HepG2 (cell line): ENCODE data around the gene DAZAP1. TPM values are rescaled to one million over a fixed set of nuclear protein-coding genes. Genes with fewer than 3 reads are reported as not detected.

Source experiments
- ATAC-seq: fragments of 200-7000 bp; cut with Tn5 transposase; 3 replicates; pipeline ENCODE4 v1.9.1; 2020; ENCODE audit warnings: mild to moderate bottlenecking, moderate library complexity
- BruUV-seq: library from RNA; stranded (reverse); fragments of 400-500 nt; replicated peaks from 2 replicates; lab custom pipeline; 2021; lab: Mats Ljungman, UMichigan
- CTCF ChIA-PET: fragments of 300-600 bp; formaldehyde crosslinking; extraction: SDS; loops from one replicate; lab custom pipeline; 2021; ENCODE audit warnings: low total read pairs, inconsistent platforms, low intra/inter-chr PET ratio; lab: Yijun Ruan, JAX
- POLR2A ChIA-PET: fragments of 350-600 bp; sonication (Branson Sonifier 250); formaldehyde crosslinking; loops from one replicate; lab custom pipeline; 2020; ENCODE audit warnings: antibody characterized with exemption, inconsistent platforms; lab: Yijun Ruan, JAX
- DNase-seq: peaks from one replicate; pipeline ENCODE4 v3.0.0-alpha.2; 2015; ENCODE audit warnings: low spot score
- FAIRE-seq: peaks from 3 replicates; lab custom pipeline; 2011; peaks lifted over from hg19 to GRCh38; lab: Jason Lieb, UNC
- H2AFZ ChIP-seq: one replicate; pipeline ENCODE4 v1.6.1; 2011; ENCODE audit warnings: low read length, inconsistent platforms
- H3K27ac ChIP-seq: fragments of 300-600 bp; 3 replicates; pipeline ENCODE4 v1.8.0; 2011; ENCODE audit warnings: mixed run types, mild to moderate bottlenecking, mixed read lengths, low read length, inconsistent platforms; ENCODE audit not compliant: insufficient read depth; ENCODE audit errors: extremely low read length
- H3K27me3 ChIP-seq, 2 experiments: fragments of 200-600 bp in 1 of 2; 2 replicates in 1 of 2; 3 replicates in 1 of 2; pipeline versions ENCODE4 v1.6.0 to v1.8.0; 2011; ENCODE audit warnings: low read length in 2 of 2, mild to moderate bottlenecking in 2 of 2, moderate library complexity in 2 of 2, inconsistent platforms in 1 of 2; ENCODE audit not compliant: insufficient read depth in 2 of 2, control insufficient read depth in 1 of 2
- H3K36me3 ChIP-seq, 2 experiments: fragments of 200-600 bp in 1 of 2; replicated peaks in 1 of 2; 2 replicates in 1 of 2; 3 replicates in 1 of 2; pipeline versions ENCODE4 v1.5.1 to v1.8.0; 2011; ENCODE audit warnings: low read length in 2 of 2, inconsistent platforms in 1 of 2; ENCODE audit not compliant: insufficient read depth in 2 of 2, control insufficient read depth in 1 of 2
- H3K4me1 ChIP-seq: 2 replicates; pipeline ENCODE4 v1.5.1; 2012; ENCODE audit warnings: low read length, inconsistent platforms; ENCODE audit not compliant: insufficient read depth
- H3K4me2 ChIP-seq: 2 replicates; pipeline ENCODE4 v1.6.0; 2011; ENCODE audit warnings: low read depth, low read length, inconsistent platforms
- H3K4me3 ChIP-seq, 3 experiments: fragments of 200-600 bp in 1 of 3; sonication (generic), shearing (Covaris generic) in 1 of 3; replicated peaks in 1 of 3; 2 replicates each; pipeline ENCODE4 v1.5.1; 2011 to 2016; ENCODE audit warnings: low read length in 3 of 3, inconsistent platforms in 2 of 3, low read depth in 2 of 3, mild to moderate bottlenecking in 2 of 3, control low read depth in 1 of 3, mixed read lengths in 1 of 3; ENCODE audit not compliant: insufficient read depth in 1 of 3
- H3K79me2 ChIP-seq: one replicate; pipeline ENCODE4 v1.6.1; 2011; ENCODE audit warnings: low read length, inconsistent platforms; ENCODE audit not compliant: insufficient read depth
- H3K9ac ChIP-seq: 2 replicates; pipeline ENCODE4 v1.6.0; 2011; ENCODE audit warnings: mild to moderate bottlenecking, low read depth, low read length, inconsistent platforms; ENCODE audit not compliant: insufficient read depth
- H3K9me3 ChIP-seq: 2 replicates; pipeline ENCODE4 v1.5.1; 2012; ENCODE audit warnings: mild to moderate bottlenecking, low read length
- H4K20me1 ChIP-seq: 2 replicates; pipeline ENCODE4 v1.6.0; 2011; ENCODE audit warnings: inconsistent platforms, mild to moderate bottlenecking, low read length, moderate library complexity; ENCODE audit not compliant: insufficient read depth
- ATF6 ChIP-seq: sonication (generic); formaldehyde crosslinking; conservative IDR thresholded peaks from 2 replicates; pipeline ENCODE4 v1.4.0; 2020; ENCODE audit warnings: missing genetic modification reagents
- CTCF ChIP-seq: sonication (generic); formaldehyde crosslinking; IDR thresholded peaks from 2 replicates; pipeline ENCODE4 v1.5.0; 2020; ENCODE audit warnings: mild to moderate bottlenecking, missing genetic modification reagents, moderate library complexity
- EZH2 ChIP-seq: conservative IDR thresholded peaks from 2 replicates; pipeline ENCODE4 v1.6.1; 2012; ENCODE audit warnings: mild to moderate bottlenecking, low read depth, low read length, moderate library complexity
- FOXC1 ChIP-seq: sonication (generic); formaldehyde crosslinking; IDR thresholded peaks from 2 replicates; pipeline ENCODE4 v1.8.0; 2022; ENCODE audit warnings: mild to moderate bottlenecking, missing genetic modification reagents, borderline replicate concordance
- HMG20B ChIP-seq: conservative IDR thresholded peaks from 2 replicates; pipeline ENCODE4 v1.6.1; 2016; ENCODE audit warnings: missing genetic modification reagents, missing compliant biosample characterization
- HOXA5 ChIP-seq: sonication (generic); formaldehyde crosslinking; IDR thresholded peaks from 2 replicates; pipeline ENCODE4 v1.4.0; 2020; ENCODE audit warnings: missing genetic modification reagents
- PHF21A ChIP-seq: sonication (generic); formaldehyde crosslinking; IDR thresholded peaks from 2 replicates; pipeline ENCODE4 v1.5.0; 2020; ENCODE audit warnings: mild to moderate bottlenecking, missing genetic modification reagents
- PRPF4 ChIP-seq: fragments of 200-400 bp; formaldehyde crosslinking; IDR thresholded peaks from 2 replicates; pipeline ENCODE4 v1.6.1; 2016; ENCODE audit warnings: low read length, low read depth; ENCODE audit not compliant: poor library complexity, severe bottlenecking
- ZC3H13 ChIP-seq: sonication (generic); formaldehyde crosslinking; IDR thresholded peaks from 2 replicates; pipeline ENCODE4 v1.8.1; 2023; ENCODE audit warnings: mild to moderate bottlenecking, missing genetic modification reagents, moderate library complexity
- ZMYM3 ChIP-seq: sonication (generic); formaldehyde crosslinking; IDR thresholded peaks from 2 replicates; pipeline ENCODE4 v1.5.1; 2020; ENCODE audit warnings: mild to moderate bottlenecking, missing genetic modification reagents
- ZNF251 ChIP-seq: sonication (generic); formaldehyde crosslinking; IDR thresholded peaks from 2 replicates; pipeline ENCODE4 v1.9.0; 2021; ENCODE audit warnings: mild to moderate bottlenecking, missing genetic modification reagents
- ZNF30 ChIP-seq: sonication (generic); formaldehyde crosslinking; IDR thresholded peaks from 2 replicates; pipeline ENCODE4 v1.5.0; 2020; ENCODE audit warnings: mild to moderate bottlenecking, missing genetic modification reagents
- ZNF317 ChIP-seq: sonication (generic); formaldehyde crosslinking; IDR thresholded peaks from 2 replicates; pipeline ENCODE4 v1.5.0; 2020; ENCODE audit warnings: mild to moderate bottlenecking, missing genetic modification reagents
- ZNF367 ChIP-seq: sonication (generic); formaldehyde crosslinking; IDR thresholded peaks from 2 replicates; pipeline ENCODE4 v1.4.0; 2020; ENCODE audit warnings: missing genetic modification reagents, borderline replicate concordance
- ZNF552 ChIP-seq: sonication (generic); formaldehyde crosslinking; IDR thresholded peaks from 2 replicates; pipeline ENCODE4 v1.9.0; 2022; ENCODE audit warnings: missing genetic modification reagents, mild to moderate bottlenecking, borderline replicate concordance
- ZNF772 ChIP-seq: sonication (generic); formaldehyde crosslinking; IDR thresholded peaks from 2 replicates; pipeline ENCODE4 v1.5.0; 2020; ENCODE audit warnings: mild to moderate bottlenecking, missing genetic modification reagents
- WGBS: methylation state at CpG from one replicate; pipeline ENCODE4 v1.1.6; 2017; ENCODE audit warnings: low lambda C conversion rate; 5-methylcytosine and 5-hydroxymethylcytosine counted together
- in situ Hi-C: cut with HindIII; loops from 2 replicates; pipeline ENCODE4 v1.10.0; 2017; ENCODE audit warnings: low pct_unique_long_range_greater_than_20kb; ENCODE audit not compliant: extremely low pct_ligation_motif_present
- intact Hi-C: fragments of 100-400 bp; cut with micrococcal nuclease; formaldehyde crosslinking; loops from one replicate; pipeline ENCODE4 v1.10.0; 2022; ENCODE audit not compliant: unreplicated experiment
- polyA plus RNA-seq, 8 experiments: library from polyadenylated mRNA; depleted of rRNA in 3 of 8; stranded (reverse) in 7 of 8; unstranded in 1 of 8; fragments of >200 nt; fragmentation: Illumina TruSeq in 4 of 8; extraction: Trizol in 4 of 8; gene quantifications; 2 replicates each; pipeline versions ENCODE4 v1.2.1 to v1.2.3, GENCODE V29; 2011 to 2016; ENCODE audit warnings: low read depth in 4 of 8, missing spikeins in 1 of 8, mixed read lengths in 1 of 8; ENCODE audit not compliant: insufficient read depth in 1 of 8
- total RNA-seq, 5 experiments: library from RNA; depleted of rRNA; stranded (reverse); fragments of >200 nt; fragmentation: Illumina TruSeq; extraction: Trizol; gene quantifications; 2 replicates each; pipeline ENCODE4 v1.2.3, GENCODE V29; 2016; ENCODE audit warnings: low read depth in 1 of 5
- TF ChIP-seq, protein P1 (sequence below): sonication (generic); formaldehyde crosslinking; IDR thresholded peaks from 2 replicates; pipeline ENCODE4 v1.4.0; 2020; ENCODE audit warnings: mild to moderate bottlenecking, low read depth, missing genetic modification reagents

Gene DAZAP1
- total and polyA plus RNA-seq, 2 of the 13 experiments (the other 11 are each of a cell fraction or from before 2014, with no cell fraction given), result 63.3 to 79.2 TPM

DNA sequence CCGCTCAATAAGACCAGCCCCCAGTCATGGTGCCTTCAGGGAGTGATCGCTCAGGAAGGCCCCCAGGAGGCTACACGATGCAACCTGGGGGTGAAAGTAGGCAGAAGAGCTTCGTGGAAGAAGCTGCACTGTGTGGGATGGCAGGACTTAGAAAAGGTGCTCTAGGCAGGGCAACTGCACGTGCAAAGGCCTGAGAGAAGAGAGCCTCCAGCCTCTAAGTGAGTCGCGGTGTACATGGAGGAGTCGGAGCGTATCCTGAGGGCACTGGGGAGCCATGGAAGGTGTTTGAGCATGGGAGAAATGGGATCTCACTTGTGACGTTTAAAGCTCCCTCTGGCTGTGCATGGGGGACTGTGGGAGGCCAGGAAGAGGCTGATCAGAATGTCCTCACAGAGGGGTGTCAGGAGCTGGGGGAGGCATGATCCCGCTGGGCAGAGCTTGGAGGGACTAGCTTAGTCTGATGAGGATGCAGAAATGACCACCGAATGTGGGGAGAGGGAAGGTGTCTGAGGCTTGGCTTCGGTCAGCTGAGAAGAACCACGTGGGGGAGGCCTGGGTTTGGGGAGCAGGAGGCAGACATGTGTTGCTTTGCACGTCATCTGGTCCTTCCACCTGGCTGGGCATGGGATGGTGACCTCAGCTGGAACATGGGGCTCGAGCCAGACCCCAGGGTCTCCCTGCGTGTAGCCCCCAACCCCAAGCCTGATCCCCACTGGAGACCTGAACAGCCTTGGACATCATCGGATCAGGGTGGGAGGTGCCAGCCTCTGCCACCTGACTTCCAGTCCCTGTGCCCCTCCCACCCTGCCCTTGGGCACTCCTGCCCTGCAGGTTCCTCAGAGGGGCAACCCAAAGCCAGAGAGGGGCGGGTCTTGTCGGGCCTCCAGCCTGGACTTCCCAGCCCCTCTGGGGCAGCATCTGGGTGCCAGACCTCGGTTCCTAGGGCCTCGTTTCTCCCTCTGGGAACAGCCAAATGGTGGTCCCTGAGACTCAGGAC, 43.6 kb downstream of the DAZAP1 start:
- Histone ChIP-seq H3K4me1 (peaks cover 40% of the 10 kb centered on the region), H3K27ac (no peak overlapping the region), H3K79me2 (no peaks in the 10 kb centered on the region), H3K9me3 (no peaks in the 10 kb centered on the region), H2AFZ (no peak overlapping the region), H3K36me3 (no peaks in the 10 kb centered on the region), H3K27me3 (peaks cover 16 to 75% of the 10 kb centered on the region in 2 experiments), H4K20me1 (peaks cover 13% of the 10 kb centered on the region; the same call in 1 of the 2 replicates), H3K4me2 (no peak overlapping the region), H3K9ac (no peak overlapping the region), H3K4me3 (no peak overlapping the region)
- no peak for ATAC-seq
- ChIA-PET CTCF (no interaction called here), POLR2A (no interaction called here)
- in situ Hi-C loops (no loop called here), intact Hi-C loops (no loop called here)
- no TSS peak for BruUV-seq
- 46% methylated on average over 16 of the region's 22 CpGs for WGBS
- no peak for FAIRE-seq
- DNase-seq, result no peak
- no peak for TF ChIP-seq ZNF772 (CRISPR knock-in tag)
- TF ChIP-seq ATF6 (CRISPR knock-in tag), result no peak
- no peak for TF ChIP-seq ZNF30
- 0 out of 2 replicates have a peak, but pooled peaks have one; percentile 12 for TF ChIP-seq EZH2
- no peak for TF ChIP-seq ZNF317 (CRISPR knock-in tag)
- TF ChIP-seq, protein P1, sequence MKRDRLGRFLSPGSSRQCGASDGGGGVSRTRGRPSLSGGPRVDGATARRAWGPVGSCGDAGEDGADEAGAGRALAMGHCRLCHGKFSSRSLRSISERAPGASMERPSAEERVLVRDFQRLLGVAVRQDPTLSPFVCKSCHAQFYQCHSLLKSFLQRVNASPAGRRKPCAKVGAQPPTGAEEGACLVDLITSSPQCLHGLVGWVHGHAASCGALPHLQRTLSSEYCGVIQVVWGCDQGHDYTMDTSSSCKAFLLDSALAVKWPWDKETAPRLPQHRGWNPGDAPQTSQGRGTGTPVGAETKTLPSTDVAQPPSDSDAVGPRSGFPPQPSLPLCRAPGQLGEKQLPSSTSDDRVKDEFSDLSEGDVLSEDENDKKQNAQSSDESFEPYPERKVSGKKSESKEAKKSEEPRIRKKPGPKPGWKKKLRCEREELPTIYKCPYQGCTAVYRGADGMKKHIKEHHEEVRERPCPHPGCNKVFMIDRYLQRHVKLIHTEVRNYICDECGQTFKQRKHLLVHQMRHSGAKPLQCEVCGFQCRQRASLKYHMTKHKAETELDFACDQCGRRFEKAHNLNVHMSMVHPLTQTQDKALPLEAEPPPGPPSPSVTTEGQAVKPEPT (CRISPR knock-in tag), result no peak
- TF ChIP-seq ZNF552, result no peak
- TF ChIP-seq ZNF367 (CRISPR knock-in tag), result no peak
- TF ChIP-seq ZNF251 (CRISPR knock-in tag), result no peak
- TF ChIP-seq FOXC1 (CRISPR knock-in tag), result no peak
- TF ChIP-seq HMG20B (CRISPR knock-in tag), result no peak
- TF ChIP-seq ZMYM3 (CRISPR knock-in tag), result peak; percentile 45; the same call in 1 of the 2 replicates
- TF ChIP-seq ZC3H13, result no peak
- TF ChIP-seq HOXA5 (CRISPR knock-in tag), result no peak
- TF ChIP-seq CTCF, result no peak
- no peak for TF ChIP-seq PRPF4
- no peak for TF ChIP-seq PHF21A (CRISPR knock-in tag)
